HepG2 (cell line): ENCODE measurements around the gene TAF5. TPM values are rescaled to one million over a fixed set of nuclear protein-coding genes. Genes with fewer than 3 reads are reported as not detected.

Experiments used
- BRD4 ChIP-seq: sonication (generic); formaldehyde crosslinking; IDR thresholded peaks from 2 replicates; pipeline ENCODE4 v1.4.0; 2020; ENCODE audit warnings: missing genetic modification reagents
- EHMT2 ChIP-seq: fragments of 200-600 bp; sonication (generic); IDR thresholded peaks from 2 replicates; pipeline ENCODE4 v1.7.0; 2017; ENCODE audit warnings: antibody characterized with exemption, low read depth, low read length, borderline replicate concordance
- EP300 ChIP-seq, 3 experiments: sonication (generic) in 1 of 3; formaldehyde crosslinking in 1 of 3; IDR thresholded peaks; 2 replicates each; pipeline versions ENCODE4 v1.5.1 to v1.6.1; 2011 to 2020; ENCODE audit warnings: low read depth in 2 of 3, low read length in 2 of 3, borderline replicate concordance in 1 of 3, improper control_type of control experiment in 1 of 3, mild to moderate bottlenecking in 1 of 3, missing genetic modification reagents in 1 of 3, moderate library complexity in 1 of 3
- KLF11 ChIP-seq: IDR thresholded peaks from 2 replicates; pipeline ENCODE4 v1.6.1; 2016; ENCODE audit warnings: missing compliant biosample characterization
- MEIS2 ChIP-seq: sonication (generic); formaldehyde crosslinking; IDR thresholded peaks from 2 replicates; pipeline ENCODE4 v1.9.0; 2021; ENCODE audit warnings: mild to moderate bottlenecking, missing genetic modification reagents
- RXRB ChIP-seq: IDR thresholded peaks from 2 replicates; pipeline ENCODE4 v1.6.1; 2016; ENCODE audit warnings: borderline replicate concordance, missing genetic modification reagents, missing compliant biosample characterization
- TBX3 ChIP-seq: fragments of 450-650 bp; IDR thresholded peaks from 2 replicates; pipeline ENCODE4 v1.6.1; 2017; ENCODE audit warnings: antibody characterized with exemption, mild to moderate bottlenecking, inconsistent platforms, borderline replicate concordance
- ZKSCAN5 ChIP-seq: sonication (generic); formaldehyde crosslinking; IDR thresholded peaks from 2 replicates; pipeline ENCODE4 v1.5.1; 2020; ENCODE audit warnings: mild to moderate bottlenecking, missing genetic modification reagents
- ZNF282 ChIP-seq: fragments of 450-650 bp; IDR thresholded peaks from 2 replicates; pipeline ENCODE4 v1.6.1; 2018; ENCODE audit not compliant: partially characterized antibody
- ZNF44 ChIP-seq: sonication (generic); formaldehyde crosslinking; IDR thresholded peaks from 2 replicates; pipeline ENCODE4 v1.5.1; 2020; ENCODE audit warnings: mild to moderate bottlenecking, missing genetic modification reagents
- ZNF530 ChIP-seq: sonication (generic); formaldehyde crosslinking; IDR thresholded peaks from 2 replicates; pipeline ENCODE4 v1.5.0; 2020; ENCODE audit warnings: low read depth, mild to moderate bottlenecking, missing genetic modification reagents
- ZNF761 ChIP-seq: sonication (generic); formaldehyde crosslinking; conservative IDR thresholded peaks from 2 replicates; pipeline ENCODE4 v1.4.0; 2020; ENCODE audit warnings: mild to moderate bottlenecking, missing genetic modification reagents
- polyA plus RNA-seq, 8 experiments: library from polyadenylated mRNA; depleted of rRNA in 3 of 8; stranded (reverse) in 7 of 8; unstranded in 1 of 8; fragments of >200 nt; fragmentation: Illumina TruSeq in 4 of 8; extraction: Trizol in 4 of 8; gene quantifications; 2 replicates each; pipeline versions ENCODE4 v1.2.1 to v1.2.3, GENCODE V29; 2011 to 2016; ENCODE audit warnings: low read depth in 4 of 8, missing spikeins in 1 of 8, mixed read lengths in 1 of 8; ENCODE audit not compliant: insufficient read depth in 1 of 8
- total RNA-seq, 5 experiments: library from RNA; depleted of rRNA; stranded (reverse); fragments of >200 nt; fragmentation: Illumina TruSeq; extraction: Trizol; gene quantifications; 2 replicates each; pipeline ENCODE4 v1.2.3, GENCODE V29; 2016; ENCODE audit warnings: low read depth in 1 of 5
- TF ChIP-seq, protein P1 (sequence below): sonication (generic); formaldehyde crosslinking; IDR thresholded peaks from 2 replicates; pipeline ENCODE4 v1.5.0; 2020; ENCODE audit warnings: missing genetic modification reagents
- TF ChIP-seq, protein P2 (sequence below): sonication (generic); formaldehyde crosslinking; IDR thresholded peaks from 2 replicates; pipeline ENCODE4 v1.5.0; 2020; ENCODE audit warnings: missing genetic modification reagents, mild to moderate bottlenecking, borderline replicate concordance
- TF ChIP-seq, protein P3 (sequence below): sonication (generic); formaldehyde crosslinking; IDR thresholded peaks from 2 replicates; pipeline ENCODE4 v1.4.0; 2020; ENCODE audit warnings: mild to moderate bottlenecking, low read depth, missing genetic modification reagents
- TF ChIP-seq, protein P4 (sequence below): sonication (generic); formaldehyde crosslinking; IDR thresholded peaks from 2 replicates; pipeline ENCODE4 v1.4.0; 2020; ENCODE audit warnings: missing genetic modification reagents
- TF ChIP-seq, protein P5 (sequence below): sonication (generic); formaldehyde crosslinking; IDR thresholded peaks from 2 replicates; pipeline ENCODE4; 2020; ENCODE audit warnings: missing genetic modification reagents, mild to moderate bottlenecking, borderline replicate concordance

Gene TAF5
- total and polyA plus RNA-seq, 2 of the 13 experiments (the other 11 are each of a cell fraction or from before 2014, with no cell fraction given) = 3.8 to 8.7 TPM

DNA sequence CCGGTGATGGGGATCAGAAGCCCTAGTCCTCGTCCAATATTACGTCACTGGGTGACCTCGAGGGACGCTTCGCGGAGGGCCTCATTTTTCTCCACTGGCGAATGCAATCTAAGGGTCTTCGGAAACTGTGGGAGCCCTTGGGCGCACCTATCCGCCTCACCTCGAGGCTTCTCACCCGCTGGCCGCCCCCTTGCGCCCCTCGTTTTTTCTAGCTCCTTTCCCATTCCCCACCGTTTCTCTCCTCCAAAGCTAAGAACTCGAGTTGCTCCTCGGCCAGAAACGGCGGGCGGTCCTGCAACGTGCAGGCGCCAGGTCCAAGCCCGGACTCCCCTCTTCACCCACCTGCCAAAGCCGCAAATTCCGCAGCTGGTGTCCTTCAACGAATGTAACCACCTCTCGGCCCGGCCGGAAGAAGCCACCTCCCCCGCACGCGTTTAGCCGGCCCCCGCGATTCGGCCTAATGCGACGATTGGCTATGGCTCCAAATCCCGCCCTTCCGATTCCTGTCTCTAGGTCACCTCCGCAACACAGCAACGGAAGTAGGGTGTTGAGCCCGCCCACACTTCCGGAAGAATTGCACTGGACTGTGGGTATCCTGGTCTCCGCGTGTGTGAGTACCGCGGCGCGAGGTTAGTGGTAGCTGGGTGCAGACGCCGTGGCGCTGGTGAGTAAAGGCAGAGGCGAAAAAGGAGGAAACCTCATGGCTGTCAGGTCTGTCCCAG, 28.5 kb downstream of the TAF5 start, which contains the start of the genes ATP5MK and PDCD11 (continued):
- TF ChIP-seq, protein P1, sequence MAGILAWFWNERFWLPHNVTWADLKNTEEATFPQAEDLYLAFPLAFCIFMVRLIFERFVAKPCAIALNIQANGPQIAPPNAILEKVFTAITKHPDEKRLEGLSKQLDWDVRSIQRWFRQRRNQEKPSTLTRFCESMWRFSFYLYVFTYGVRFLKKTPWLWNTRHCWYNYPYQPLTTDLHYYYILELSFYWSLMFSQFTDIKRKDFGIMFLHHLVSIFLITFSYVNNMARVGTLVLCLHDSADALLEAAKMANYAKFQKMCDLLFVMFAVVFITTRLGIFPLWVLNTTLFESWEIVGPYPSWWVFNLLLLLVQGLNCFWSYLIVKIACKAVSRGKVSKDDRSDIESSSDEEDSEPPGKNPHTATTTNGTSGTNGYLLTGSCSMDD (CRISPR knock-in tag) = no peak
- TF ChIP-seq EP300 (IDR thresholded peaks at IDR 0.05; ENCODE audit: low read depth in 2 of 2, low read length in 2 of 2) (no peak), EP300 (CRISPR knock-in tag; IDR thresholded peaks at IDR 0.05; ENCODE audit: borderline replicate concordance) (peak; percentile 39; the same call in 1 of the 2 replicates), EHMT2 (no peak), ZNF530 (CRISPR knock-in tag) (no peak), BRD4 (CRISPR knock-in tag) (peak; percentile 77; the same call in 1 of the 2 replicates), MEIS2 (CRISPR knock-in tag) (no peak), KLF11 (CRISPR knock-in tag) (peak; percentile 73; the same call in 1 of the 2 replicates), TBX3 (no peak), ZKSCAN5 (no peak), ZNF44 (CRISPR knock-in tag) (peak; percentile 23; the same call in 1 of the 2 replicates), RXRB (CRISPR knock-in tag) (peak; percentile 63), ZNF282 (no peak), ZNF761 (CRISPR knock-in tag) (no peak)
- TF ChIP-seq, protein P2, sequence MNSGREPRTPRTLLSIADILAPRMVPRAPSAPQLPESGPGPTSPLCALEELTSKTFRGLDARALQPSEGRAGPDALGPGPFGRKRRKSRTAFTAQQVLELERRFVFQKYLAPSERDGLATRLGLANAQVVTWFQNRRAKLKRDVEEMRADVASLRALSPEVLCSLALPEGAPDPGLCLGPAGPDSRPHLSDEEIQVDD (CRISPR knock-in tag) = no peak
- TF ChIP-seq, protein P3, sequence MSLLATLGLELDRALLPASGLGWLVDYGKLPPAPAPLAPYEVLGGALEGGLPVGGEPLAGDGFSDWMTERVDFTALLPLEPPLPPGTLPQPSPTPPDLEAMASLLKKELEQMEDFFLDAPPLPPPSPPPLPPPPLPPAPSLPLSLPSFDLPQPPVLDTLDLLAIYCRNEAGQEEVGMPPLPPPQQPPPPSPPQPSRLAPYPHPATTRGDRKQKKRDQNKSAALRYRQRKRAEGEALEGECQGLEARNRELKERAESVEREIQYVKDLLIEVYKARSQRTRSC (CRISPR knock-in tag) = no peak
- TF ChIP-seq, protein P4, sequence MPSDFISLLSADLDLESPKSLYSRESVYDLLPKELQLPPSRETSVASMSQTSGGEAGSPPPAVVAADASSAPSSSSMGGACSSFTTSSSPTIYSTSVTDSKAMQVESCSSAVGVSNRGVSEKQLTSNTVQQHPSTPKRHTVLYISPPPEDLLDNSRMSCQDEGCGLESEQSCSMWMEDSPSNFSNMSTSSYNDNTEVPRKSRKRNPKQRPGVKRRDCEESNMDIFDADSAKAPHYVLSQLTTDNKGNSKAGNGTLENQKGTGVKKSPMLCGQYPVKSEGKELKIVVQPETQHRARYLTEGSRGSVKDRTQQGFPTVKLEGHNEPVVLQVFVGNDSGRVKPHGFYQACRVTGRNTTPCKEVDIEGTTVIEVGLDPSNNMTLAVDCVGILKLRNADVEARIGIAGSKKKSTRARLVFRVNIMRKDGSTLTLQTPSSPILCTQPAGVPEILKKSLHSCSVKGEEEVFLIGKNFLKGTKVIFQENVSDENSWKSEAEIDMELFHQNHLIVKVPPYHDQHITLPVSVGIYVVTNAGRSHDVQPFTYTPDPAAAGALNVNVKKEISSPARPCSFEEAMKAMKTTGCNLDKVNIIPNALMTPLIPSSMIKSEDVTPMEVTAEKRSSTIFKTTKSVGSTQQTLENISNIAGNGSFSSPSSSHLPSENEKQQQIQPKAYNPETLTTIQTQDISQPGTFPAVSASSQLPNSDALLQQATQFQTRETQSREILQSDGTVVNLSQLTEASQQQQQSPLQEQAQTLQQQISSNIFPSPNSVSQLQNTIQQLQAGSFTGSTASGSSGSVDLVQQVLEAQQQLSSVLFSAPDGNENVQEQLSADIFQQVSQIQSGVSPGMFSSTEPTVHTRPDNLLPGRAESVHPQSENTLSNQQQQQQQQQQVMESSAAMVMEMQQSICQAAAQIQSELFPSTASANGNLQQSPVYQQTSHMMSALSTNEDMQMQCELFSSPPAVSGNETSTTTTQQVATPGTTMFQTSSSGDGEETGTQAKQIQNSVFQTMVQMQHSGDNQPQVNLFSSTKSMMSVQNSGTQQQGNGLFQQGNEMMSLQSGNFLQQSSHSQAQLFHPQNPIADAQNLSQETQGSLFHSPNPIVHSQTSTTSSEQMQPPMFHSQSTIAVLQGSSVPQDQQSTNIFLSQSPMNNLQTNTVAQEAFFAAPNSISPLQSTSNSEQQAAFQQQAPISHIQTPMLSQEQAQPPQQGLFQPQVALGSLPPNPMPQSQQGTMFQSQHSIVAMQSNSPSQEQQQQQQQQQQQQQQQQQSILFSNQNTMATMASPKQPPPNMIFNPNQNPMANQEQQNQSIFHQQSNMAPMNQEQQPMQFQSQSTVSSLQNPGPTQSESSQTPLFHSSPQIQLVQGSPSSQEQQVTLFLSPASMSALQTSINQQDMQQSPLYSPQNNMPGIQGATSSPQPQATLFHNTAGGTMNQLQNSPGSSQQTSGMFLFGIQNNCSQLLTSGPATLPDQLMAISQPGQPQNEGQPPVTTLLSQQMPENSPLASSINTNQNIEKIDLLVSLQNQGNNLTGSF = peak; percentile 5; the same call in 1 of the 2 replicates
- TF ChIP-seq, protein P5, sequence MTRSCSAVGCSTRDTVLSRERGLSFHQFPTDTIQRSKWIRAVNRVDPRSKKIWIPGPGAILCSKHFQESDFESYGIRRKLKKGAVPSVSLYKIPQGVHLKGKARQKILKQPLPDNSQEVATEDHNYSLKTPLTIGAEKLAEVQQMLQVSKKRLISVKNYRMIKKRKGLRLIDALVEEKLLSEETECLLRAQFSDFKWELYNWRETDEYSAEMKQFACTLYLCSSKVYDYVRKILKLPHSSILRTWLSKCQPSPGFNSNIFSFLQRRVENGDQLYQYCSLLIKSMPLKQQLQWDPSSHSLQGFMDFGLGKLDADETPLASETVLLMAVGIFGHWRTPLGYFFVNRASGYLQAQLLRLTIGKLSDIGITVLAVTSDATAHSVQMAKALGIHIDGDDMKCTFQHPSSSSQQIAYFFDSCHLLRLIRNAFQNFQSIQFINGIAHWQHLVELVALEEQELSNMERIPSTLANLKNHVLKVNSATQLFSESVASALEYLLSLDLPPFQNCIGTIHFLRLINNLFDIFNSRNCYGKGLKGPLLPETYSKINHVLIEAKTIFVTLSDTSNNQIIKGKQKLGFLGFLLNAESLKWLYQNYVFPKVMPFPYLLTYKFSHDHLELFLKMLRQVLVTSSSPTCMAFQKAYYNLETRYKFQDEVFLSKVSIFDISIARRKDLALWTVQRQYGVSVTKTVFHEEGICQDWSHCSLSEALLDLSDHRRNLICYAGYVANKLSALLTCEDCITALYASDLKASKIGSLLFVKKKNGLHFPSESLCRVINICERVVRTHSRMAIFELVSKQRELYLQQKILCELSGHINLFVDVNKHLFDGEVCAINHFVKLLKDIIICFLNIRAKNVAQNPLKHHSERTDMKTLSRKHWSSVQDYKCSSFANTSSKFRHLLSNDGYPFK (CRISPR knock-in tag) = peak; percentile 83; the same call in 1 of the 2 replicates
